ENCODE results near the gene FBXO17. TPM values are rescaled to one million over a fixed set of nuclear protein-coding genes. Genes with fewer than 3 reads are reported as not detected.

The FBXO17 gene
- total and polyA plus RNA-seq, 2 donors (not counting 1 experiment from before 2014, with no cell fraction given), result not detected

GRCh38 chr19:39014037-39014436, 38.5 kb upstream of the FBXO17 start:
- WGBS (ENCODE audit: insufficient coverage), result 63% methylated on average over 7 of the region's 7 CpGs
- Mint-ChIP-seq H3K4me1 (no peaks in the 10 kb centered on the region), H3K4me3 (no peak overlapping the region), H3K27ac (no peak overlapping the region), H3K27me3 (peaks cover 10% of the 10 kb centered on the region), H3K9me3 (ENCODE audit: insufficient read depth) (no peaks in the 10 kb centered on the region)
- ChIA-PET CTCF (no interaction called here), POLR2A (no interaction called here)
- Histone ChIP-seq H3K9ac (ENCODE audit: low read length) (no peak overlapping the region), H3K4me1 (ENCODE audit: control insufficient read depth in 2 of 2, insufficient read depth in 2 of 2, low read length in 2 of 2) (no peaks in the 10 kb centered on the region), H3K27me3 (replicated peaks in 1 of 4; ENCODE audit: control extremely low read depth in 1 of 4, control insufficient read depth in 3 of 4, insufficient read depth in 4 of 4, low read length in 3 of 4) (no peaks in the 10 kb centered on the region), H3K9me3 (ENCODE audit: control extremely low read depth in 1 of 3, control insufficient read depth in 2 of 3, insufficient read depth in 1 of 3, low read length in 2 of 3) (no peaks in the 10 kb centered on the region), H3K4me2 (replicated peaks; ENCODE audit: low read depth, low read length, poor library complexity, severe bottlenecking) (no peak overlapping the region), H3K36me3 (replicated peaks in 1 of 2; ENCODE audit: control extremely low read depth in 1 of 2, control insufficient read depth in 1 of 2, extremely low read depth in 1 of 2, insufficient read depth in 2 of 2, low read length in 1 of 2) (no peaks in the 10 kb centered on the region), H2AFZ (ENCODE audit: insufficient read depth, low read depth, low read length, poor library complexity, severe bottlenecking) (no peak overlapping the region), H4K20me1 (ENCODE audit: control insufficient read depth, insufficient read depth, low read length, poor library complexity, severe bottlenecking) (no peaks in the 10 kb centered on the region), H3K79me2 (ENCODE audit: control insufficient read depth, insufficient read depth, low read length) (no peaks in the 10 kb centered on the region), H3K27ac (ENCODE audit: low read length in 2 of 2) (no peak overlapping the region), H3K4me3 (ENCODE audit: control extremely low read depth in 1 of 5, extremely low read depth in 1 of 5, insufficient read depth in 1 of 5, low read depth in 2 of 5, low read length in 4 of 5) (no peak overlapping the region)
- no peak for TF ChIP-seq EZH2 (IDR thresholded peaks at IDR 0.05; ENCODE audit: borderline replicate concordance, insufficient read depth, low read depth, low read length, poor library complexity, severe bottlenecking)
- TF ChIP-seq CTCF (IDR thresholded peaks at IDR 0.05), result no peak
- intact Hi-C loops (cut with micrococcal nuclease), result no loop called here
- no peak for ATAC-seq (ENCODE audit: low read depth)
- no peak for DNase-seq

- peaks cover 0 to 4% (median 0%) of the 10 kb centered on the region in 3 donors for H3K9me3 ChIP-seq (ENCODE audit: control extremely low read depth in 1 of 3, control insufficient read depth in 2 of 3, insufficient read depth in 1 of 3, low read length in 2 of 3)
- H3K27ac Mint-ChIP-seq, result no peak overlapping the region
- no peaks in the 10 kb centered on the region for H3K79me2 ChIP-seq (ENCODE audit: control insufficient read depth, insufficient read depth, low read length)
- TF ChIP-seq EZH2 (IDR thresholded peaks at IDR 0.05; ENCODE audit: borderline replicate concordance, insufficient read depth, low read depth, low read length, poor library complexity, severe bottlenecking), result no peak
- TF ChIP-seq CTCF (IDR thresholded peaks at IDR 0.05), result no peak
- DNase-seq, result no peak
- no peaks in the 10 kb centered on the region for H4K20me1 ChIP-seq (ENCODE audit: control insufficient read depth, insufficient read depth, low read length, poor library complexity, severe bottlenecking)
- no peak overlapping the region for H3K9ac ChIP-seq (ENCODE audit: low read length)
- intact Hi-C loops (cut with micrococcal nuclease), result no loop called here
- H3K4me1 Mint-ChIP-seq, result no peaks in the 10 kb centered on the region
- no peaks in the 10 kb centered on the region for H3K4me1 ChIP-seq (ENCODE audit: control insufficient read depth in 2 of 2, insufficient read depth in 2 of 2, low read length in 2 of 2)
- H3K27ac ChIP-seq (ENCODE audit: low read length in 2 of 2), result no peak overlapping the region
- H3K27me3 Mint-ChIP-seq, result peaks cover 9% of the 10 kb centered on the region
- H3K4me2 ChIP-seq (replicated peaks; ENCODE audit: low read depth, low read length, poor library complexity, severe bottlenecking), result no peak overlapping the region
- no peaks in the 10 kb centered on the region for H3K9me3 Mint-ChIP-seq (ENCODE audit: insufficient read depth)
- H3K36me3 ChIP-seq (replicated peaks in 1 of 2; ENCODE audit: control extremely low read depth in 1 of 2, control insufficient read depth in 1 of 2, extremely low read depth in 1 of 2, insufficient read depth in 2 of 2, low read length in 1 of 2), result no peaks in the 10 kb centered on the region
- H3K4me3 Mint-ChIP-seq, result no peak overlapping the region
- no peak for ATAC-seq (ENCODE audit: low read depth)
- CTCF ChIA-PET, result no interaction called here
- H3K4me3 ChIP-seq (ENCODE audit: control extremely low read depth in 1 of 5, extremely low read depth in 1 of 5, insufficient read depth in 1 of 5, low read depth in 2 of 5, low read length in 4 of 5), result no peak overlapping the region
- no peak overlapping the region for H2AFZ ChIP-seq (ENCODE audit: insufficient read depth, low read depth, low read length, poor library complexity, severe bottlenecking)
- H3K27me3 ChIP-seq (replicated peaks in 1 of 4; ENCODE audit: control extremely low read depth in 1 of 4, control insufficient read depth in 3 of 4, insufficient read depth in 4 of 4, low read length in 3 of 4), result no peaks in the 10 kb centered on the region
- POLR2A ChIA-PET, result no interaction called here
- WGBS (ENCODE audit: insufficient coverage), result 100% methylated on average over 1 of the region's 6 CpGs
These were observed 33.5 kb upstream of the FBXO17 start for GRCh38 chr19:39009001-39009400.

Measured in B cell (primary cell).